OCI-LY3 (cell line): ENCODE results near the gene NOPCHAP1.

Experiments
- H2AFZ ChIP-seq: fragments of 200-600, 300-600 bp; shearing (Covaris generic); 2 replicates; pipeline ENCODE4 v1.6.0; 2014; ENCODE audit warnings: antibody characterized with exemption, low read depth, low read length
- H3K27ac ChIP-seq: fragments of 200-600, 300-600 bp; sonication (generic); 2 replicates; pipeline ENCODE4 v1.5.1; 2014; ENCODE audit warnings: mild to moderate bottlenecking, low read length, moderate library complexity, mixed read lengths
- H3K27me3 ChIP-seq: fragments of 200-600, 300-600 bp; sonication (generic); 2 replicates; pipeline ENCODE4 v1.6.1; 2014; ENCODE audit warnings: low read depth, low read length, mixed read lengths
- H3K36me3 ChIP-seq: fragments of 200-600, 300-600 bp; sonication (generic); replicated peaks from 2 replicates; pipeline ENCODE3; 2014; ENCODE audit warnings: low read depth, low read length, mixed read lengths
- H3K4me1 ChIP-seq: fragments of 300-600, 200-600 bp; sonication (generic); 2 replicates; pipeline ENCODE4 v1.6.1; 2014; ENCODE audit warnings: low read length, mixed read lengths
- H3K4me2 ChIP-seq: fragments of 200-600, 300-600 bp; sonication (generic); 2 replicates; pipeline ENCODE4 v1.6.1; 2014; ENCODE audit warnings: low read length, mixed read lengths
- H3K4me3 ChIP-seq: fragments of 300-600, 200-600 bp; sonication (generic); 2 replicates; pipeline ENCODE4 v1.5.1; 2014; ENCODE audit warnings: antibody characterized with exemption, mild to moderate bottlenecking, low read length, moderate library complexity
- H3K79me2 ChIP-seq: fragments of 300-600, 200-600 bp; shearing (Covaris generic); 2 replicates; pipeline ENCODE4 v1.6.1; 2014; ENCODE audit warnings: mild to moderate bottlenecking, low read length, mixed read lengths
- H3K9ac ChIP-seq: fragments of 300-600, 200-600 bp; shearing (Covaris generic); 2 replicates; pipeline ENCODE4 v1.6.0; 2014; ENCODE audit warnings: mild to moderate bottlenecking, low read length, moderate library complexity
- H3K9me3 ChIP-seq: fragments of 200-600, 300-600 bp; shearing (Covaris generic); 2 replicates; pipeline ENCODE4 v1.6.1; 2014; ENCODE audit warnings: low read length, mixed read lengths; ENCODE audit not compliant: insufficient read depth
- H4K20me1 ChIP-seq: fragments of 200-600, 300-600 bp; sonication (generic); 2 replicates; pipeline ENCODE4 v1.6.1; 2016; ENCODE audit warnings: low read length, mixed read lengths; ENCODE audit not compliant: insufficient read depth
- CTCF ChIP-seq: fragments of 200-600, 300-600 bp; sonication (generic); IDR thresholded peaks from 2 replicates; pipeline ENCODE4 v1.5.1; 2014; ENCODE audit warnings: antibody characterized with exemption, low read length, low read depth
- EZH2phosphoT487 ChIP-seq: fragments of 200-600 bp; shearing (Covaris generic); IDR thresholded peaks from 2 replicates; pipeline ENCODE4 v1.6.1; 2018; ENCODE audit warnings: antibody characterized with exemption, mixed run types, low read depth

The NOPCHAP1 gene

GRCh38 chr12:105026411-105026810 is 40.3 kb downstream of the NOPCHAP1 start:
- Histone ChIP-seq H2AFZ (no peak overlapping the region), H4K20me1 (no peaks in the 10 kb centered on the region), H3K4me1 (peaks cover 14% of the 10 kb centered on the region), H3K4me3 (no peak overlapping the region), H3K27me3 (no peaks in the 10 kb centered on the region), H3K9me3 (no peaks in the 10 kb centered on the region), H3K36me3 (peaks cover 7% of the 10 kb centered on the region), H3K4me2 (no peak overlapping the region), H3K9ac (no peak overlapping the region), H3K27ac (no peak overlapping the region), H3K79me2 (no peaks in the 10 kb centered on the region)
- TF ChIP-seq EZH2phosphoT487 (no peak), CTCF (no peak)

GRCh38 chr12:105030820-105031807 is 45.0 kb downstream of the NOPCHAP1 start:
- peaks cover 31% of the 10 kb centered on the region for H3K4me1 ChIP-seq
- peak overlapping the region; percentile 55 for H3K4me2 ChIP-seq
- peak overlapping the region; percentile 22 for H3K4me3 ChIP-seq
- H3K79me2 ChIP-seq = no peaks in the 10 kb centered on the region
- peak overlapping the region; percentile 53; the same call in 1 of the 2 replicates for H2AFZ ChIP-seq
- no peaks in the 10 kb centered on the region for H3K9me3 ChIP-seq
- TF ChIP-seq CTCF = no peak
- TF ChIP-seq EZH2phosphoT487 = no peak
- H3K36me3 ChIP-seq = no peaks in the 10 kb centered on the region
- H3K9ac ChIP-seq = no peak overlapping the region
- no peaks in the 10 kb centered on the region for H3K27me3 ChIP-seq
- no peaks in the 10 kb centered on the region for H4K20me1 ChIP-seq
- H3K27ac ChIP-seq = peak overlapping the region; percentile 47

- Histone ChIP-seq H4K20me1 (no peaks in the 10 kb centered on the region), H3K79me2 (no peaks in the 10 kb centered on the region)
Measured at GRCh38 chr12:105032703-105033357, 46.7 kb downstream of the NOPCHAP1 start.

More at GRCh38 chr12:105032703-105033357, 46.7 kb downstream of the NOPCHAP1 start:
- Histone ChIP-seq H3K4me3 (no peak overlapping the region), H3K9ac (no peak overlapping the region), H3K9me3 (no peaks in the 10 kb centered on the region), H3K4me2 (no peak overlapping the region), H3K27me3 (no peaks in the 10 kb centered on the region), H3K4me1 (peaks cover 44% of the 10 kb centered on the region), H2AFZ (no peak overlapping the region), H3K27ac (no peak overlapping the region), H3K36me3 (no peaks in the 10 kb centered on the region)
- TF ChIP-seq EZH2phosphoT487 = no peak
- TF ChIP-seq CTCF = no peak
